ENCODE data around the gene ZNF273.
"Not testable (repeated sequence)": the region's sequence is repeated elsewhere in the genome, so short reads cannot be mapped to it uniquely, and the experiment has no call there.

DNA sequence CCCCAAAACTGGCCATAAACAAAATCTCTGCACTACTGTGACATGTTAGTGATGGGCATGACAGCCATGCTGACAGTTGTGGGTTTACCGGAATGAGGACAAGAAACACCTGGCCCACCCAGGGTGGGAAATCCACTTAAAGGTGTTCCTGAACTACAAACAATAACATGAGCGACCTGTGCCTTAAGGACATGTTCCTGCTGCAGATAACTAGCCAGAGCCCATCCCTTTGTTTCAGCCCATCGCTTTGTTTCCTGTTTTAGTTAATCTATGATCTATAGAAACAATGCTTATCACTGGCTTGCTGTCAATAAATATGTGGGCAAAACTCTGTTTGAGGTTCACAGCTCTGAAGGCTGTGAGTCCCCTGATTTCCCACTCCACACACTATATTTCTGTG lies 39.5 kb upstream of the ZNF273 start:
- TF ChIP-seq, protein P1, sequence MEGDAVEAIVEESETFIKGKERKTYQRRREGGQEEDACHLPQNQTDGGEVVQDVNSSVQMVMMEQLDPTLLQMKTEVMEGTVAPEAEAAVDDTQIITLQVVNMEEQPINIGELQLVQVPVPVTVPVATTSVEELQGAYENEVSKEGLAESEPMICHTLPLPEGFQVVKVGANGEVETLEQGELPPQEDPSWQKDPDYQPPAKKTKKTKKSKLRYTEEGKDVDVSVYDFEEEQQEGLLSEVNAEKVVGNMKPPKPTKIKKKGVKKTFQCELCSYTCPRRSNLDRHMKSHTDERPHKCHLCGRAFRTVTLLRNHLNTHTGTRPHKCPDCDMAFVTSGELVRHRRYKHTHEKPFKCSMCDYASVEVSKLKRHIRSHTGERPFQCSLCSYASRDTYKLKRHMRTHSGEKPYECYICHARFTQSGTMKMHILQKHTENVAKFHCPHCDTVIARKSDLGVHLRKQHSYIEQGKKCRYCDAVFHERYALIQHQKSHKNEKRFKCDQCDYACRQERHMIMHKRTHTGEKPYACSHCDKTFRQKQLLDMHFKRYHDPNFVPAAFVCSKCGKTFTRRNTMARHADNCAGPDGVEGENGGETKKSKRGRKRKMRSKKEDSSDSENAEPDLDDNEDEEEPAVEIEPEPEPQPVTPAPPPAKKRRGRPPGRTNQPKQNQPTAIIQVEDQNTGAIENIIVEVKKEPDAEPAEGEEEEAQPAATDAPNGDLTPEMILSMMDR (conservative IDR thresholded peaks at IDR 0.05; ENCODE audit: low read depth, low read length): not testable (repeated sequence)
- TF ChIP-seq EZH2phosphoT487 (IDR thresholded peaks at IDR 0.05; ENCODE audit: borderline replicate concordance, low read length): not testable (repeated sequence)

Measured in PC-3 (cell line).